HEK293 (cell line): Measurements from ENCODE around the gene RIPOR1.

Source experiments
- ELK4 ChIP-seq: IDR thresholded peaks from 2 replicates; pipeline ENCODE4 v1.6.1; 2011; ENCODE audit warnings: mild to moderate bottlenecking, low read depth, low read length, borderline replicate concordance
- GLI4 ChIP-seq: fragments of 450-650 bp; formaldehyde crosslinking; IDR thresholded peaks from 2 replicates; pipeline ENCODE4 v1.5.1; 2016; ENCODE audit warnings: missing biosample characterization, missing genetic modification characterization
- GLIS1 ChIP-seq: fragments of 450-650 bp; formaldehyde crosslinking; IDR thresholded peaks from 2 replicates; pipeline ENCODE4 v1.5.1; 2016; ENCODE audit warnings: missing biosample characterization, missing genetic modification characterization
- KLF1 ChIP-seq: fragments of 450-650 bp; formaldehyde crosslinking; IDR thresholded peaks from 2 replicates; pipeline ENCODE4 v1.5.1; 2016; ENCODE audit warnings: missing biosample characterization, missing genetic modification characterization
- KLF9 ChIP-seq: fragments of 450-650 bp; formaldehyde crosslinking; IDR thresholded peaks from 2 replicates; pipeline ENCODE4 v1.5.1; 2016; ENCODE audit warnings: missing biosample characterization, missing genetic modification characterization, low read depth
- OVOL3 ChIP-seq: fragments of 450-650 bp; formaldehyde crosslinking; IDR thresholded peaks from 2 replicates; pipeline ENCODE4 v1.5.1; 2016; ENCODE audit warnings: missing biosample characterization, missing genetic modification characterization
- SCRT2 ChIP-seq: fragments of 450-650 bp; formaldehyde crosslinking; IDR thresholded peaks from 2 replicates; pipeline ENCODE4 v1.5.1; 2016; ENCODE audit warnings: missing biosample characterization, missing genetic modification characterization
- YY2 ChIP-seq: fragments of 450-650 bp; formaldehyde crosslinking; IDR thresholded peaks from 2 replicates; pipeline ENCODE4 v1.5.1; 2016; ENCODE audit warnings: missing biosample characterization, missing genetic modification characterization
- ZBTB11 ChIP-seq: fragments of 450-650 bp; formaldehyde crosslinking; conservative IDR thresholded peaks from 2 replicates; pipeline ENCODE4 v1.5.1; 2016; ENCODE audit warnings: low read depth, missing biosample characterization, missing genetic modification characterization
- ZBTB8A ChIP-seq: fragments of 450-650 bp; formaldehyde crosslinking; IDR thresholded peaks from 2 replicates; pipeline ENCODE4 v1.5.1; 2016; ENCODE audit warnings: missing biosample characterization, missing genetic modification characterization
- ZIC2 ChIP-seq: fragments of 450-650 bp; formaldehyde crosslinking; IDR thresholded peaks from 2 replicates; pipeline ENCODE4 v1.5.1; 2016; ENCODE audit warnings: missing biosample characterization, missing genetic modification characterization
- ZNF10 ChIP-seq: fragments of 450-650 bp; formaldehyde crosslinking; IDR thresholded peaks from 2 replicates; pipeline ENCODE4 v1.5.1; 2017; ENCODE audit warnings: missing biosample characterization, missing genetic modification characterization
- ZNF112 ChIP-seq: fragments of 450-650 bp; formaldehyde crosslinking; IDR thresholded peaks from 2 replicates; pipeline ENCODE4 v1.5.0; 2017; ENCODE audit warnings: missing biosample characterization, missing genetic modification characterization
- ZNF2 ChIP-seq: fragments of 450-650 bp; formaldehyde crosslinking; IDR thresholded peaks from 2 replicates; pipeline ENCODE4 v1.5.1; 2016; ENCODE audit warnings: missing biosample characterization, missing genetic modification characterization
- ZNF202 ChIP-seq: fragments of 450-650 bp; formaldehyde crosslinking; IDR thresholded peaks from 2 replicates; pipeline ENCODE4 v1.5.1; 2016; ENCODE audit warnings: missing biosample characterization, missing genetic modification characterization, borderline replicate concordance
- ZNF23 ChIP-seq: fragments of 450-650 bp; formaldehyde crosslinking; IDR thresholded peaks from 2 replicates; pipeline ENCODE4 v1.5.1; 2016; ENCODE audit warnings: missing biosample characterization, missing genetic modification characterization, borderline replicate concordance
- ZNF24 ChIP-seq: fragments of 450-650 bp; formaldehyde crosslinking; IDR thresholded peaks from 2 replicates; pipeline ENCODE4 v1.5.1; 2016; ENCODE audit warnings: missing biosample characterization, missing genetic modification characterization
- ZNF266 ChIP-seq: fragments of 450-650 bp; formaldehyde crosslinking; IDR thresholded peaks from 2 replicates; pipeline ENCODE4 v1.5.1; 2016; ENCODE audit warnings: missing biosample characterization, missing genetic modification characterization, low read depth
- ZNF302 ChIP-seq: fragments of 450-650 bp; formaldehyde crosslinking; IDR thresholded peaks from 2 replicates; pipeline ENCODE4 v1.5.1; 2016; ENCODE audit warnings: missing biosample characterization, missing genetic modification characterization, low read depth
- ZNF324 ChIP-seq: fragments of 450-650 bp; formaldehyde crosslinking; IDR thresholded peaks from 2 replicates; pipeline ENCODE4 v1.5.1; 2016; ENCODE audit warnings: missing biosample characterization, missing genetic modification characterization
- ZNF335 ChIP-seq: fragments of 450-650 bp; formaldehyde crosslinking; conservative IDR thresholded peaks from 2 replicates; pipeline ENCODE4 v1.5.1; 2016; ENCODE audit warnings: missing biosample characterization, missing genetic modification characterization
- ZNF366 ChIP-seq: fragments of 450-650 bp; formaldehyde crosslinking; conservative IDR thresholded peaks from 2 replicates; pipeline ENCODE4 v1.5.1; 2016; ENCODE audit warnings: missing biosample characterization, missing genetic modification characterization
- ZNF473 ChIP-seq: fragments of 450-650 bp; formaldehyde crosslinking; IDR thresholded peaks from 2 replicates; pipeline ENCODE4 v1.5.1; 2017; ENCODE audit warnings: missing biosample characterization, missing genetic modification characterization
- ZNF548 ChIP-seq: fragments of 450-650 bp; formaldehyde crosslinking; IDR thresholded peaks from 2 replicates; pipeline ENCODE4 v1.5.1; 2016; ENCODE audit warnings: missing biosample characterization, missing genetic modification characterization
- ZNF571 ChIP-seq: fragments of 450-650 bp; formaldehyde crosslinking; IDR thresholded peaks from 2 replicates; pipeline ENCODE4 v1.5.0; 2017; ENCODE audit warnings: missing biosample characterization, missing genetic modification characterization
- ZNF580 ChIP-seq: fragments of 450-650 bp; formaldehyde crosslinking; IDR thresholded peaks from 2 replicates; pipeline ENCODE4 v1.5.1; 2016; ENCODE audit warnings: missing biosample characterization, missing genetic modification characterization
- ZNF654 ChIP-seq: fragments of 450-650 bp; formaldehyde crosslinking; IDR thresholded peaks from 2 replicates; pipeline ENCODE4 v1.5.1; 2016; ENCODE audit warnings: low read depth, missing biosample characterization, missing genetic modification characterization
- ZNF747 ChIP-seq: fragments of 450-650 bp; formaldehyde crosslinking; IDR thresholded peaks from 2 replicates; pipeline ENCODE4 v1.5.1; 2016; ENCODE audit warnings: missing biosample characterization, missing genetic modification characterization
- ZNF76 ChIP-seq: fragments of 450-650 bp; formaldehyde crosslinking; IDR thresholded peaks from 2 replicates; pipeline ENCODE4; 2016; ENCODE audit warnings: low read depth, missing biosample characterization, missing genetic modification characterization, borderline replicate concordance
- ZSCAN23 ChIP-seq: fragments of 450-650 bp; formaldehyde crosslinking; IDR thresholded peaks from 2 replicates; pipeline ENCODE4 v1.5.1; 2016; ENCODE audit warnings: missing biosample characterization, missing genetic modification characterization
- TF ChIP-seq, protein P1 (sequence below): fragments of 450-650 bp; formaldehyde crosslinking; IDR thresholded peaks from 2 replicates; pipeline ENCODE4 v1.5.1; 2016; ENCODE audit warnings: missing biosample characterization, missing genetic modification characterization
- TF ChIP-seq, protein P2 (sequence below): fragments of 450-650 bp; formaldehyde crosslinking; IDR thresholded peaks from 2 replicates; pipeline ENCODE4 v1.5.1; 2017; ENCODE audit warnings: missing biosample characterization, missing genetic modification characterization

The RIPOR1 gene

GRCh38 chr16:67562918-67563707 is 34.5 kb downstream of the RIPOR1 start (continued):
- TF ChIP-seq ELK4: no peak
- TF ChIP-seq ZNF302: no peak
- TF ChIP-seq ZNF266 (tag by site-specific recombination): no peak
- no peak for TF ChIP-seq ZNF654 (tag by site-specific recombination)
- TF ChIP-seq ZNF548 (tag by site-specific recombination): no peak
- TF ChIP-seq SCRT2 (tag by site-specific recombination): no peak
- peak; percentile 87 for TF ChIP-seq ZNF76 (tag by site-specific recombination)
- peak; percentile 62 for TF ChIP-seq KLF9
- TF ChIP-seq ZNF23: no peak
- 0 out of 2 replicates have a peak, but pooled peaks have one; percentile 18 for TF ChIP-seq GLI4
- no peak for TF ChIP-seq ZNF24 (tag by site-specific recombination)
- TF ChIP-seq YY2: peak; percentile 44; the same call in 1 of the 2 replicates
- TF ChIP-seq, protein P1, sequence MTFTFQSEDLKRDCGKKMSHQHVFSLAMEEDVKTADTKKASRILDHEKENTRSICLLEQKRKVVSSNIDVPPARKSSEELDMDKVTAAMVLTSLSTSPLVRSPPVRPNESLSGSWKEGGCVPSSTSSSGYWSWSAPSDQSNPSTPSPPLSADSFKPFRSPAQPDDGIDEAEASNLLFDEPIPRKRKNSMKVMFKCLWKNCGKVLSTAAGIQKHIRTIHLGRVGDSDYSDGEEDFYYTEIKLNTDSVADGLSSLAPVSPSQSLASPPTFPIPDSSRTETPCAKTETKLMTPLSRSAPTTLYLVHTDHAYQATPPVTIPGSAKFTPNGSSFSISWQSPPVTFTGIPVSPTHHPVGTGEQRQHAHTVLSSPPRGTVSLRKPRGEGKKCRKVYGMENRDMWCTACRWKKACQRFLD (tag by site-specific recombination): no peak
- TF ChIP-seq, protein P2, sequence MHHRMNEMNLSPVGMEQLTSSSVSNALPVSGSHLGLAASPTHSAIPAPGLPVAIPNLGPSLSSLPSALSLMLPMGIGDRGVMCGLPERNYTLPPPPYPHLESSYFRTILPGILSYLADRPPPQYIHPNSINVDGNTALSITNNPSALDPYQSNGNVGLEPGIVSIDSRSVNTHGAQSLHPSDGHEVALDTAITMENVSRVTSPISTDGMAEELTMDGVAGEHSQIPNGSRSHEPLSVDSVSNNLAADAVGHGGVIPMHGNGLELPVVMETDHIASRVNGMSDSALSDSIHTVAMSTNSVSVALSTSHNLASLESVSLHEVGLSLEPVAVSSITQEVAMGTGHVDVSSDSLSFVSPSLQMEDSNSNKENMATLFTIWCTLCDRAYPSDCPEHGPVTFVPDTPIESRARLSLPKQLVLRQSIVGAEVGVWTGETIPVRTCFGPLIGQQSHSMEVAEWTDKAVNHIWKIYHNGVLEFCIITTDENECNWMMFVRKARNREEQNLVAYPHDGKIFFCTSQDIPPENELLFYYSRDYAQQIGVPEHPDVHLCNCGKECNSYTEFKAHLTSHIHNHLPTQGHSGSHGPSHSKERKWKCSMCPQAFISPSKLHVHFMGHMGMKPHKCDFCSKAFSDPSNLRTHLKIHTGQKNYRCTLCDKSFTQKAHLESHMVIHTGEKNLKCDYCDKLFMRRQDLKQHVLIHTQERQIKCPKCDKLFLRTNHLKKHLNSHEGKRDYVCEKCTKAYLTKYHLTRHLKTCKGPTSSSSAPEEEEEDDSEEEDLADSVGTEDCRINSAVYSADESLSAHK: 0 out of 2 replicates have a peak, but pooled peaks have one; percentile 17
- no peak for TF ChIP-seq ZNF324 (tag by site-specific recombination)
- TF ChIP-seq ZNF473 (tag by site-specific recombination): no peak
- no peak for TF ChIP-seq OVOL3 (tag by site-specific recombination)
- TF ChIP-seq ZNF202 (tag by site-specific recombination): no peak
- TF ChIP-seq ZNF366 (tag by site-specific recombination): no peak
- no peak for TF ChIP-seq ZSCAN23
- no peak; the same call in 1 of the 2 replicates for TF ChIP-seq ZBTB11
- peak; percentile 38; the same call in 1 of the 2 replicates for TF ChIP-seq KLF1 (tag by site-specific recombination)
- TF ChIP-seq ZIC2: no peak
- peak; percentile 80 for TF ChIP-seq ZNF335 (tag by site-specific recombination)
- TF ChIP-seq ZNF10 (tag by site-specific recombination): no peak
- peak; percentile 17; the same call in 1 of the 2 replicates for TF ChIP-seq GLIS1
- TF ChIP-seq ZNF747 (tag by site-specific recombination): no peak
- TF ChIP-seq ZNF2: peak; percentile 61; the same call in 1 of the 2 replicates
- no peak for TF ChIP-seq ZNF112 (tag by site-specific recombination)
- peak; percentile 44; the same call in 1 of the 2 replicates for TF ChIP-seq ZNF580 (tag by site-specific recombination)
- no peak for TF ChIP-seq ZNF571
- peak; percentile 56 for TF ChIP-seq ZBTB8A (tag by site-specific recombination)
